GM12873 (cell line): Measurements from ENCODE around the gene GJB1.

ENCODE experiments used
- TF ChIP-seq, protein P1 (sequence below): IDR thresholded peaks from 2 replicates; pipeline ENCODE4 v1.5.1; 2012; ENCODE audit warnings: low read depth, mild to moderate bottlenecking, moderate library complexity, low read length, control low read depth; ENCODE audit not compliant: insufficient read depth; ENCODE audit errors: missing control alignments

GJB1 gene

GRCh38 chrX:71222929-71223328, at the start of gene GJB1:
GJB1 (plus strand) TSS chrX:71223224; CDS start chrX:71223708, 484 bp downstream.
- TF ChIP-seq, protein P1, sequence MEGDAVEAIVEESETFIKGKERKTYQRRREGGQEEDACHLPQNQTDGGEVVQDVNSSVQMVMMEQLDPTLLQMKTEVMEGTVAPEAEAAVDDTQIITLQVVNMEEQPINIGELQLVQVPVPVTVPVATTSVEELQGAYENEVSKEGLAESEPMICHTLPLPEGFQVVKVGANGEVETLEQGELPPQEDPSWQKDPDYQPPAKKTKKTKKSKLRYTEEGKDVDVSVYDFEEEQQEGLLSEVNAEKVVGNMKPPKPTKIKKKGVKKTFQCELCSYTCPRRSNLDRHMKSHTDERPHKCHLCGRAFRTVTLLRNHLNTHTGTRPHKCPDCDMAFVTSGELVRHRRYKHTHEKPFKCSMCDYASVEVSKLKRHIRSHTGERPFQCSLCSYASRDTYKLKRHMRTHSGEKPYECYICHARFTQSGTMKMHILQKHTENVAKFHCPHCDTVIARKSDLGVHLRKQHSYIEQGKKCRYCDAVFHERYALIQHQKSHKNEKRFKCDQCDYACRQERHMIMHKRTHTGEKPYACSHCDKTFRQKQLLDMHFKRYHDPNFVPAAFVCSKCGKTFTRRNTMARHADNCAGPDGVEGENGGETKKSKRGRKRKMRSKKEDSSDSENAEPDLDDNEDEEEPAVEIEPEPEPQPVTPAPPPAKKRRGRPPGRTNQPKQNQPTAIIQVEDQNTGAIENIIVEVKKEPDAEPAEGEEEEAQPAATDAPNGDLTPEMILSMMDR = no peak

GRCh38 chrX:71173440-71173839, 49.6 kb upstream of the GJB1 start:
- TF ChIP-seq, protein P1 = no peak

GRCh38 chrX:71174795-71175194, 48.2 kb upstream of the GJB1 start:
- TF ChIP-seq, protein P1 = no peak

- TF ChIP-seq, protein P1 = no peak
Measured at GRCh38 chrX:71175531-71175930, 47.5 kb upstream of the GJB1 start.

DNA sequence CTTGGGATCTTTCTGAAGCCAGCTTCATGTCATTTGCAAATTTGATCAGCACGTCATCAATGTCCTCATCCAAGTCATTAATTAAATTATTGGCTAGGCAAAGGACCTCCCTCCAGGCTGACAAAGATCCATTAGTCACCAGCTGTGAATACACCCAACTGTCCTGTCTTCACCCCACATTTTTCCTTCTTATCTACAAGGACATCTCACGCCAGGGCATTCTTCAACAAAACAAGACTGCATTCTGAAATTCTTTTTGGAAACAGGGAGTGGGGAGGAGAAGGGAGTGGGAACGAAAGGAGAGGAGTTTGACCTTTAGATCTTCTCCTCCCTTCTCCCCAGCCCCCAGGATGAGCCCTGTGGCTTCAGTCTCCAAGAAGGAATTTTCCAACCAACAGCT, 45.7 kb upstream of the GJB1 start:
- TF ChIP-seq, protein P1 = no peak

DNA sequence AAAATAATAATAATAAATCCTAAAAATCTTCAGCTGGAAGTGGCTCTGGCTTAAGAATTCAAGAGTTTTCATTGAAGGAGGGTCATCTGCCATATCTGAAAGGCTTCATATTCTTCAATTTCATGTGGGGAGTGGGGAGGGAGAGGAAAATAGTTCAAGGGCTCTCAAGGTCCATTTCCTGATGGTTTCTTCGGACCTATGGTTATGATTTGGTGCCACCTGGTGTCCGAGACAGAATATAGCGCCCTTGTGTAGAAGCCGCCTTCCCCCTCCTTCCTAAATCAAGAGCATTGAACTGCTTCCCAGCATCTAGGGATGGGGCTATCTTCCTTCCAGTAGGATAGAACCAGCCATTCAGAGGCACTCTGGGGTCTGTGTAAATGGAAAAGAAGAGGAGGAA, 44.1 kb upstream of the GJB1 start:
- TF ChIP-seq, protein P1 = peak; percentile 74

DNA sequence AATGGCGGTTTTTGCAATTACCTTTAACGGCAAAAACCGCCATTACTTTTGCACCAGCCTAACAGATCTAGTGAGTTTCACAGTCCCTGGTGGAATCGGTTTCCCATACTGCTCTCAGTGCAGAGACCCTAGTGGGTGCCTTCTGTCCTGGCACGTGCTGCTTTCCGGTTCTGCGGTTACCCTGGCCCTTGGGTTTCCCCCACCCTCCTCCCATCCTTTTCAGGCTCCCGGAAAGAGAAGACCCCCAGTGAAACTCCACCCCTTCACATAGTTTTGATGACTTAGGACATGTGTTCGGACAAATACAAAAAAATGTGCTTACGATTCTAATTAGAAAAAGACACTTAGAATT, 41.5 kb upstream of the GJB1 start:
- TF ChIP-seq, protein P1 = no peak
